ENCODE data around the gene C11orf24.

Gene C11orf24

GRCh38 chr11:68213555-68214172 is 58.1 kb downstream of the C11orf24 start:
- peaks cover 4% of the 10 kb centered on the region; the same call in 1 of the 2 replicates for H3K27me3 ChIP-seq (ENCODE audit: control insufficient read depth, insufficient read depth, low read length)
- H3K4me3 ChIP-seq (ENCODE audit: low read depth, low read length), result peak overlapping the region; percentile 70
- H3K9ac ChIP-seq (ENCODE audit: low read depth, low read length), result peak overlapping the region; percentile 98
- H3K9me3 ChIP-seq (ENCODE audit: control insufficient read depth, insufficient read depth, low read length), result no peaks in the 10 kb centered on the region
- no peaks in the 10 kb centered on the region for H3K36me3 ChIP-seq (ENCODE audit: control insufficient read depth, insufficient read depth, low read length)
- H3K27ac ChIP-seq (ENCODE audit: low read depth, low read length), result peak overlapping the region; percentile 98
- peaks cover 26% of the 10 kb centered on the region for H3K4me1 ChIP-seq (ENCODE audit: control insufficient read depth, insufficient read depth, low read length)

GRCh38 chr11:68213135-68213515 is 58.6 kb downstream of the C11orf24 start, which contains the start of gene KMT5B:
KMT5B (minus strand) TSS chr11:68213296; CDS start chr11:68190076, 23,220 bp downstream.
- Histone ChIP-seq H3K9me3 (ENCODE audit: control insufficient read depth, insufficient read depth, low read length) (no peaks in the 10 kb centered on the region), H3K27ac (ENCODE audit: low read depth, low read length) (peak within 1 kb of the TSS; percentile 98), H3K4me1 (ENCODE audit: control insufficient read depth, insufficient read depth, low read length) (peaks cover 26% of the 10 kb centered on the region), H3K27me3 (ENCODE audit: control insufficient read depth, insufficient read depth, low read length) (peaks cover 4% of the 10 kb centered on the region; the same call in 1 of the 2 replicates), H3K36me3 (ENCODE audit: control insufficient read depth, insufficient read depth, low read length) (no peaks in the 10 kb centered on the region), H3K9ac (ENCODE audit: low read depth, low read length) (peak within 1 kb of the TSS; percentile 98), H3K4me3 (ENCODE audit: low read depth, low read length) (peak within 1 kb of the TSS; percentile 84)

GRCh38 chr11:68212421-68213134 is 59.2 kb downstream of the C11orf24 start:
- H3K36me3 ChIP-seq (ENCODE audit: control insufficient read depth, insufficient read depth, low read length), result no peaks in the 10 kb centered on the region
- H3K27ac ChIP-seq (ENCODE audit: low read depth, low read length), result peak overlapping the region; percentile 98
- peaks cover 26% of the 10 kb centered on the region for H3K4me1 ChIP-seq (ENCODE audit: control insufficient read depth, insufficient read depth, low read length)
- peak overlapping the region; percentile 83 for H3K9ac ChIP-seq (ENCODE audit: low read depth, low read length)
- H3K27me3 ChIP-seq (ENCODE audit: control insufficient read depth, insufficient read depth, low read length), result peaks cover 4% of the 10 kb centered on the region; the same call in 1 of the 2 replicates
- H3K4me3 ChIP-seq (ENCODE audit: low read depth, low read length), result peak overlapping the region; percentile 84
- H3K9me3 ChIP-seq (ENCODE audit: control insufficient read depth, insufficient read depth, low read length), result no peaks in the 10 kb centered on the region

GRCh38 chr11:68211546-68211945 is 60.2 kb downstream of the C11orf24 start:
- H3K36me3 ChIP-seq (ENCODE audit: control insufficient read depth, insufficient read depth, low read length), result no peaks in the 10 kb centered on the region
- H3K9ac ChIP-seq (ENCODE audit: low read depth, low read length), result no peak overlapping the region
- H3K27ac ChIP-seq (ENCODE audit: low read depth, low read length), result no peak overlapping the region
- H3K4me1 ChIP-seq (ENCODE audit: control insufficient read depth, insufficient read depth, low read length), result peaks cover 26% of the 10 kb centered on the region
- H3K27me3 ChIP-seq (ENCODE audit: control insufficient read depth, insufficient read depth, low read length), result peaks cover 4% of the 10 kb centered on the region; the same call in 1 of the 2 replicates
- H3K4me3 ChIP-seq (ENCODE audit: low read depth, low read length), result peak overlapping the region; percentile 84
- H3K9me3 ChIP-seq (ENCODE audit: control insufficient read depth, insufficient read depth, low read length), result no peaks in the 10 kb centered on the region
